Lung (tissue), 12 donors: ENCODE data around the gene CFAP298. TPM values are rescaled to one million over a fixed set of nuclear protein-coding genes. Genes with fewer than 3 reads are reported as not detected.

Source experiments
- ATAC-seq: fragments of 200-7000 bp; cut with Tn5 transposase; one replicate; pipeline ENCODE4 v1.9.1; 2020; ENCODE audit warnings: moderate number of reproducible peaks; ENCODE audit not compliant: insufficient read depth, low FRiP score
- DNase-seq, 3 donors: peaks; one replicate each; pipeline ENCODE4 v3.0.0-alpha.2; 2013 to 2017
- H3K27ac ChIP-seq, 2 donors: one replicate each; pipeline ENCODE4 v1.5.1; 2013; ENCODE audit warnings: mild to moderate bottlenecking in 2 of 2, moderate library complexity in 2 of 2, control low read depth in 1 of 2, inconsistent platforms in 1 of 2, low read depth in 1 of 2, low read length in 1 of 2
- H3K27me3 ChIP-seq, 3 donors: one replicate each; pipeline ENCODE4 v1.5.1; 2013; ENCODE audit warnings: low read length in 2 of 3; ENCODE audit not compliant: control insufficient read depth in 3 of 3, insufficient read depth in 3 of 3
- H3K36me3 ChIP-seq, 4 donors: one replicate each; pipeline ENCODE4 v1.5.1; 2013; ENCODE audit warnings: low read length in 4 of 4, mild to moderate bottlenecking in 1 of 4, moderate library complexity in 1 of 4; ENCODE audit not compliant: control insufficient read depth in 4 of 4, insufficient read depth in 4 of 4
- H3K4me1 ChIP-seq, 5 donors: one replicate each; pipeline ENCODE4 v1.5.1; 2013; ENCODE audit warnings: low read length in 5 of 5, mild to moderate bottlenecking in 2 of 5, moderate library complexity in 1 of 5; ENCODE audit not compliant: control insufficient read depth in 5 of 5, insufficient read depth in 5 of 5
- H3K4me3 ChIP-seq: one replicate; pipeline ENCODE4 v1.5.1; 2013; ENCODE audit warnings: mild to moderate bottlenecking, control low read depth, moderate library complexity
- H3K9ac ChIP-seq, 2 donors: one replicate each; pipeline ENCODE4 v1.5.1; 2013; ENCODE audit warnings: low read length in 2 of 2, control low read depth in 1 of 2; ENCODE audit not compliant: insufficient read depth in 1 of 2
- H3K9me3 ChIP-seq, 4 donors: one replicate each; pipeline ENCODE4 v1.5.1; 2013; ENCODE audit warnings: low read length in 3 of 4, mild to moderate bottlenecking in 1 of 4, moderate library complexity in 1 of 4; ENCODE audit not compliant: control insufficient read depth in 4 of 4, insufficient read depth in 3 of 4
- CTCF ChIP-seq: IDR thresholded peaks from 2 replicates; pipeline ENCODE4 v1.5.1; 2012; ENCODE audit warnings: mild to moderate bottlenecking; ENCODE audit errors: control extremely low read depth, extremely low read depth
- WGBS, 2 donors: extraction: QIAGEN DNeasy Blood & Tissue Kit; methylation state at CpG; one replicate each; pipeline ENCODE4 v1.1.7; 2013; 5-methylcytosine and 5-hydroxymethylcytosine counted together
- polyA plus RNA-seq, 2 donors: library from polyadenylated mRNA; stranded (reverse); fragments of 200-250 nt; gene quantifications; one replicate each; pipeline ENCODE4 v1.2.1, GENCODE V29; 2013
- total RNA-seq, 2 donors: library from RNA; depleted of rRNA in 1 of 2; stranded (reverse); fragments of >200 nt in 1 of 2; gene quantifications; one replicate each; pipeline ENCODE4 v1.2.1, GENCODE V29; 2014 to 2021
- donor health status: control.
- donor health status: control.
- donor health status: Bipolar disorder and iron deficiency.
- donor health status: healthy.
- donor health status: DM: yes; HTN: yes; CAD: no.

CFAP298 gene
- total and polyA plus RNA-seq, 4 donors, result 27.6 to 61.2 (median 50.5) TPM

- ATAC-seq (peak; percentile 62), DNase-seq (peak in 2 of 3 donors; percentile 8 to 39)
- Histone ChIP-seq H3K27me3 (no peaks in the 10 kb centered on the region), H3K36me3 (peaks cover 6 to 28% (median 11%) of the 10 kb centered on the region in 4 donors), H3K27ac (no peak overlapping the region), H3K4me3 (no peak overlapping the region), H3K9ac (no peak overlapping the region), H3K9me3 (peaks cover 0 to 4% (median 0%) of the 10 kb centered on the region in 4 donors), H3K4me1 (no peaks in the 10 kb centered on the region)
- TF ChIP-seq CTCF, result no peak
- 74 to 91% methylated on average over 2 of the region's 2 CpGs for WGBS, 2 donors
These were observed 41.2 kb upstream of the CFAP298 start for GRCh38 chr21:32653326-32653901.

GRCh38 chr21:32648165-32648564 lies 36.0 kb upstream of the CFAP298 start:
- no peaks in the 10 kb centered on the region for H3K9me3 ChIP-seq
- DNase-seq, result no peak
- ATAC-seq, result no peak
- H3K36me3 ChIP-seq, result peaks cover 6 to 27% (median 17%) of the 10 kb centered on the region in 4 donors
- no peak for TF ChIP-seq CTCF
- no peak overlapping the region for H3K4me3 ChIP-seq
- H3K9ac ChIP-seq, result no peak overlapping the region
- H3K4me1 ChIP-seq, result no peaks in the 10 kb centered on the region
- H3K27ac ChIP-seq, result no peak overlapping the region
- no peaks in the 10 kb centered on the region for H3K27me3 ChIP-seq

GRCh38 chr21:32645261-32646182 lies 33.3 kb upstream of the CFAP298 start:
- no peaks in the 10 kb centered on the region for H3K27me3 ChIP-seq
- peaks cover 17 to 25% (median 23%) of the 10 kb centered on the region in 4 donors for H3K36me3 ChIP-seq
- H3K4me1 ChIP-seq, result no peaks in the 10 kb centered on the region
- 75 to 90% methylated on average over 19 of the region's 19 CpGs for WGBS, 2 donors
- ATAC-seq (no peak), DNase-seq (peak in 2 of 3 donors; percentile 7 to 9)
- no peak overlapping the region for H3K4me3 ChIP-seq
- no peak overlapping the region for H3K9ac ChIP-seq
- no peak overlapping the region for H3K27ac ChIP-seq
- no peak for TF ChIP-seq CTCF
- H3K9me3 ChIP-seq, result no peaks in the 10 kb centered on the region
